22Rv1 (cell line): ENCODE data around the gene COL27A1.

ENCODE experiments used
- CTCF ChIP-seq: fragments of 450-650 bp; IDR thresholded peaks from 2 replicates; pipeline ENCODE4 v1.5.1; 2017; ENCODE audit warnings: mild to moderate bottlenecking
- ZFX ChIP-seq: fragments of 450-650 bp; IDR thresholded peaks from 2 replicates; pipeline ENCODE4 v1.6.1; 2017; ENCODE audit warnings: antibody characterized with exemption, borderline replicate concordance

GRCh38 chr9:114250235-114250568, 94.9 kb downstream of the COL27A1 start:
- no peak for TF ChIP-seq CTCF
- no peak for TF ChIP-seq ZFX
